Neural cell (in vitro differentiated cells): ENCODE data around the gene USP11.

Source experiments
- CTCF ChIP-seq: fragments of 450-650 bp; IDR thresholded peaks from 2 replicates; pipeline ENCODE4 v1.5.1; 2014; ENCODE audit warnings: antibody characterized with exemption, mild to moderate bottlenecking, moderate library complexity; ENCODE audit not compliant: poor library complexity, severe bottlenecking
- EP300 ChIP-seq: fragments of 450-650 bp; conservative IDR thresholded peaks from 2 replicates; pipeline ENCODE4 v1.6.1; 2014; ENCODE audit warnings: antibody characterized with exemption, mild to moderate bottlenecking, moderate library complexity; ENCODE audit not compliant: poor library complexity, severe bottlenecking
- EZH2 ChIP-seq: fragments of 200-600, 300-800 bp; shearing (Covaris generic), sonication (generic); IDR thresholded peaks from 2 replicates; pipeline ENCODE4 v1.6.1; 2014; ENCODE audit warnings: antibody characterized with exemption, low read length, borderline replicate concordance, mild to moderate bottlenecking; ENCODE audit not compliant: insufficient read depth, poor library complexity, severe bottlenecking
- MXI1 ChIP-seq: fragments of 450-650 bp; conservative IDR thresholded peaks from 2 replicates; pipeline ENCODE4 v1.6.1; 2014; ENCODE audit warnings: antibody characterized with exemption, mild to moderate bottlenecking; ENCODE audit not compliant: poor library complexity, severe bottlenecking
- RAD21 ChIP-seq: fragments of 450-650 bp; conservative IDR thresholded peaks from 2 replicates; pipeline ENCODE4 v1.6.1; 2014; ENCODE audit warnings: antibody characterized with exemption, mild to moderate bottlenecking, moderate library complexity
- REST ChIP-seq: IDR thresholded peaks from 2 replicates; pipeline ENCODE4 v1.6.1; 2012; ENCODE audit warnings: borderline replicate concordance
- SMC3 ChIP-seq: fragments of 450-650 bp; conservative IDR thresholded peaks from 2 replicates; pipeline ENCODE4 v1.6.1; 2014; ENCODE audit warnings: antibody characterized with exemption, mild to moderate bottlenecking, moderate library complexity; ENCODE audit not compliant: poor library complexity

GRCh38 chrX:47228550-47229270 lies 4.1 kb upstream of the USP11 start:
- TF ChIP-seq CTCF (no peak), EZH2 (no peak), MXI1 (no peak), REST (no peak), EP300 (no peak), RAD21 (no peak), SMC3 (no peak)
